Stimulated activated CD8-positive, alpha-beta memory T cell treated with anti-CD3 and anti-CD28 coated beads, Interleukin-4, amount 100 ng/mL, for 24 hours (primary cell): ENCODE measurements around the gene UGT1A7.

ENCODE experiments used
- DNase-seq: peaks from one replicate; pipeline ENCODE4 v3.0.0-alpha.2; 2020; ENCODE audit warnings: low read depth

The UGT1A7 gene

GRCh38 chr2:233761040-233761769, 79.5 kb downstream of the UGT1A7 start:
- DNase-seq = no peak

- DNase-seq = no peak
These were observed 82.6 kb downstream of the UGT1A7 start for GRCh38 chr2:233764264-233764663.

GRCh38 chr2:233764761-233765160, 83.1 kb downstream of the UGT1A7 start:
- no peak for DNase-seq

- DNase-seq = no peak
These were observed 84.7 kb downstream of the UGT1A7 start for GRCh38 chr2:233766416-233766815.

GRCh38 chr2:233768076-233768475, 86.4 kb downstream of the UGT1A7 start:
- DNase-seq = no peak

- no peak for DNase-seq
These were observed 87.6 kb downstream of the UGT1A7 start for GRCh38 chr2:233769260-233769659.

- DNase-seq = no peak
These were observed 90.5 kb downstream of the UGT1A7 start for GRCh38 chr2:233772153-233772552.

- DNase-seq = no peak
These were observed 90.9 kb downstream of the UGT1A7 start for GRCh38 chr2:233772583-233772982.

- DNase-seq = no peak
These were observed 92.2 kb downstream of the UGT1A7 start for GRCh38 chr2:233773854-233774253.

GRCh38 chr2:233775414-233775813, 93.7 kb downstream of the UGT1A7 start:
- DNase-seq = no peak

- no peak for DNase-seq
These were observed 96.3 kb downstream of the UGT1A7 start, which contains the start of gene MROH2A for GRCh38 chr2:233778030-233778429. Gene MROH2A (plus strand): TSS chr2:233778330. CDS start chr2:233779359, 1,029 bp downstream.

- no peak for DNase-seq
These were observed 98.0 kb downstream of the UGT1A7 start for GRCh38 chr2:233779722-233780121.

- DNase-seq = no peak
These were observed 99.1 kb downstream of the UGT1A7 start for GRCh38 chr2:233780771-233781170.

GRCh38 chr2:233789554-233789953, 107.9 kb downstream of the UGT1A7 start:
- no peak for DNase-seq

GRCh38 chr2:233791151-233791882, 109.6 kb downstream of the UGT1A7 start:
- DNase-seq = no peak

- no peak for DNase-seq
These were observed 110.2 kb downstream of the UGT1A7 start for GRCh38 chr2:233791883-233792329.

- no peak for DNase-seq
These were observed 111.0 kb downstream of the UGT1A7 start for GRCh38 chr2:233792720-233793119.

GRCh38 chr2:233793465-233794127, 111.9 kb downstream of the UGT1A7 start:
- DNase-seq = no peak

- DNase-seq = no peak
These were observed 112.5 kb downstream of the UGT1A7 start for GRCh38 chr2:233794128-233794658.

GRCh38 chr2:233795735-233796171, 114.1 kb downstream of the UGT1A7 start:
- no peak for DNase-seq

- no peak for DNase-seq
These were observed 114.6 kb downstream of the UGT1A7 start for GRCh38 chr2:233796254-233796653.

GRCh38 chr2:233798335-233799086, 116.8 kb downstream of the UGT1A7 start:
- DNase-seq = no peak
